Stimulated activated CD8-positive, alpha-beta memory T cell treated with anti-CD3 and anti-CD28 coated beads, Interleukin-12 subunit alpha, Interleukin-12 subunit beta, amount 100 ng/mL, for 4 hours (primary cell): Measurements from ENCODE around the gene CARD10.
"Not testable (repeated sequence)": the region's sequence is repeated elsewhere in the genome, so short reads cannot be mapped to it uniquely, and the experiment has no call there.

Experiments used
- DNase-seq: peaks from one replicate; pipeline ENCODE4 v3.0.0-alpha.2; 2020; ENCODE audit warnings: low read depth

Gene CARD10

GRCh38 chr22:37553725-37554124 lies 34.5 kb upstream of the CARD10 start:
- no peak for DNase-seq

- DNase-seq = no peak
Measured at GRCh38 chr22:37552524-37553163, 33.4 kb upstream of the CARD10 start.

GRCh38 chr22:37551981-37552380 lies 32.8 kb upstream of the CARD10 start:
- no peak for DNase-seq

GRCh38 chr22:37550921-37551320 lies 31.7 kb upstream of the CARD10 start:
- not testable (repeated sequence) for DNase-seq

GRCh38 chr22:37549704-37550059 lies 30.5 kb upstream of the CARD10 start:
- DNase-seq = no peak

- no peak for DNase-seq
Measured at GRCh38 chr22:37547251-37547741, 28.1 kb upstream of the CARD10 start.

- no peak for DNase-seq
Measured at GRCh38 chr22:37546437-37547250, 27.4 kb upstream of the CARD10 start.

GRCh38 chr22:37545703-37546436 lies 26.7 kb upstream of the CARD10 start:
- no peak for DNase-seq

- DNase-seq = no peak
Measured at GRCh38 chr22:37544955-37545702, 25.9 kb upstream of the CARD10 start.

- no peak for DNase-seq
Measured at GRCh38 chr22:37542959-37543358, 23.7 kb upstream of the CARD10 start.

GRCh38 chr22:37542416-37542815 lies 23.2 kb upstream of the CARD10 start:
- DNase-seq = not testable (repeated sequence)

GRCh38 chr22:37539790-37540189 lies 20.6 kb upstream of the CARD10 start:
- not testable (repeated sequence) for DNase-seq

- peak; percentile 75 for DNase-seq
Measured at GRCh38 chr22:37538590-37539357, 19.6 kb upstream of the CARD10 start.

GRCh38 chr22:37535159-37535558 lies 15.9 kb upstream of the CARD10 start:
- no peak for DNase-seq

- no peak for DNase-seq
Measured at GRCh38 chr22:37534445-37534844, 15.2 kb upstream of the CARD10 start.

- DNase-seq = no peak
Measured at GRCh38 chr22:37533995-37534394, 14.8 kb upstream of the CARD10 start.

GRCh38 chr22:37529652-37530345 lies 10.6 kb upstream of the CARD10 start:
- DNase-seq = no peak

GRCh38 chr22:37527952-37528351 lies 8.7 kb upstream of the CARD10 start:
- DNase-seq = not testable (repeated sequence)

GRCh38 chr22:37527081-37527752 lies 8.0 kb upstream of the CARD10 start:
- not testable (repeated sequence) for DNase-seq

GRCh38 chr22:37526376-37526775 lies 7.2 kb upstream of the CARD10 start:
- no peak for DNase-seq
